Right lobe of liver (tissue), 4 donors: ENCODE data around the gene C10orf120.

ENCODE experiments used
- POLR2A ChIP-seq: fragments of 450-650 bp; IDR thresholded peaks from one replicate; pipeline ENCODE4 v1.6.1; 2017; ENCODE audit warnings: antibody characterized with exemption, mild to moderate bottlenecking
- TF ChIP-seq, protein P1 (sequence below), 4 donors: fragments of 200-600 bp in 3 of 4; fragments of 450-650 bp in 1 of 4; IDR thresholded peaks; one replicate each; pipeline versions ENCODE4 v1.5.1 to v1.8.0; 2016 to 2022; ENCODE audit warnings: antibody characterized with exemption in 4 of 4, mild to moderate bottlenecking in 2 of 4
- donor health status: DM: no; HTN: no; CAD: no.
- donor health status: DM: no; HTN: no; CAD: no.
- donor health status: DM: no; HTN: yes; CAD: no.

DNA sequence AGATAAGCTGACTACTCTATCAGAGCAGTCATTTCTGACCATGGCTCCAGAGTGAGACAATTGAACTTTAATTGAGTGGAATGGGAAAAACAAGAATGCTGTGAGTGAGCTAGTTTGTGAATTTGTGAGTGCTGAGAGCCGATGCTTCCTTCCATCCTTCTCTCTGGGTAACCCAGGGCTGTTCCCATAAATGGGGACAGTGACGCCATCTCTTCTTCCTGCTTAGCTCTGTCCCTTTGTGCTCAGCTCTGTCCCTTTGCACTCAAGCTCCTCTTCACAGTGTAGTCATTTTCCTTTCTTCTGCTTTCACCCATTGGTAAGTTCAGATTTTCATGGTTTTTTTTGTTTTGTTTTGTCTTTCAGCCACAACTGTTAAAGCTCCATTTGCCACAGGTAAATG lies 24.4 kb downstream of the C10orf120 start:
- TF ChIP-seq, protein P1, sequence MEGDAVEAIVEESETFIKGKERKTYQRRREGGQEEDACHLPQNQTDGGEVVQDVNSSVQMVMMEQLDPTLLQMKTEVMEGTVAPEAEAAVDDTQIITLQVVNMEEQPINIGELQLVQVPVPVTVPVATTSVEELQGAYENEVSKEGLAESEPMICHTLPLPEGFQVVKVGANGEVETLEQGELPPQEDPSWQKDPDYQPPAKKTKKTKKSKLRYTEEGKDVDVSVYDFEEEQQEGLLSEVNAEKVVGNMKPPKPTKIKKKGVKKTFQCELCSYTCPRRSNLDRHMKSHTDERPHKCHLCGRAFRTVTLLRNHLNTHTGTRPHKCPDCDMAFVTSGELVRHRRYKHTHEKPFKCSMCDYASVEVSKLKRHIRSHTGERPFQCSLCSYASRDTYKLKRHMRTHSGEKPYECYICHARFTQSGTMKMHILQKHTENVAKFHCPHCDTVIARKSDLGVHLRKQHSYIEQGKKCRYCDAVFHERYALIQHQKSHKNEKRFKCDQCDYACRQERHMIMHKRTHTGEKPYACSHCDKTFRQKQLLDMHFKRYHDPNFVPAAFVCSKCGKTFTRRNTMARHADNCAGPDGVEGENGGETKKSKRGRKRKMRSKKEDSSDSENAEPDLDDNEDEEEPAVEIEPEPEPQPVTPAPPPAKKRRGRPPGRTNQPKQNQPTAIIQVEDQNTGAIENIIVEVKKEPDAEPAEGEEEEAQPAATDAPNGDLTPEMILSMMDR (IDR thresholded peaks at IDR 0.05), result no peak
- TF ChIP-seq POLR2A, result no peak
